ENCODE results near the gene H1-8.
"Not testable (repeated sequence)": the region's sequence is repeated elsewhere in the genome, so short reads cannot be mapped to it uniquely, and the experiment has no call there.

H1-8 gene

DNA sequence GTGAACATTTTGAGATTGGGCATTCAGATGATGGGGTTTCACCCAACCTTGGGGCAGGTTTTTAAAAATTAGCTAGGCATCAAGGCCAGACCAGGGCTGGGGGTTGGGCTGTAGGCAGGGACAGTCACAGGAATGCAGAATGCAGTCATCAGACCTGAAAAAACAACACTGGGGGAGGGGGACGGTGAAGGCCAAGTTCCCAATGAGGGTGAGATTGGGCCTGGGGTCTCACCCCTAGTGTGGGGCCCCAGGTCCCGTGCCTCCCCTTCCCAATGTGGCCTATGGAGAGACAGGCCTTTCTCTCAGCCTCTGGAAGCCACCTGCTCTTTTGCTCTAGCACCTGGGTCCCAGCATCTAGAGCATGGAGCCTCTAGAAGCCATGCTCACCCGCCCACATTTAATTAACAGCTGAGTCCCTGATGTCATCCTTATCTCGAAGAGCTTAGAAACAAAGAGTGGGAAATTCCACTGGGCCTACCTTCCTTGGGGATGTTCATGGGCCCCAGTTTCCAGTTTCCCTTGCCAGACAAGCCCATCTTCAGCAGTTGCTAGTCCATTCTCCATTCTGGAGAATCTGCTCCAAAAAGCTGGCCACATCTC, 8.4 kb upstream of the H1-8 start:
- DNase-seq, result no peak

- DNase-seq, result no peak
Measured at GRCh38 chr3:129535075-129535474, 7.9 kb upstream of the H1-8 start.

DNA sequence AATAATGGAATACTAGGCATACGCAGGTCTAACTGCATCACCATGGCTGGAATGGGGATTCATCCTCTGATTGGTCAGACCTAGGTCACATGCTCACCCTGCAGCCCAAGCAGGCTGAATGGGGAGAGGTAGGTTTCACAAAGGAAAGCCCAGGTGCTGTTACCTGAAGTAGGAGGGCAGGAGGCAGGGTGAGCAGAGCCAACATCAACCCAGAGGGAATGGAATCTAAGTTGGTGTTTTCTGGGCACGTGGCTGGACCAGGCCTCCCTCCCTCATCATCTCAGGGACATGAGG, 6.7 kb upstream of the H1-8 start:
- no peak for DNase-seq

GRCh38 chr3:129536804-129537203, 6.2 kb upstream of the H1-8 start:
- DNase-seq, result no peak

- no peak for DNase-seq
Measured at GRCh38 chr3:129539206-129539605, 3.8 kb upstream of the H1-8 start.

DNA sequence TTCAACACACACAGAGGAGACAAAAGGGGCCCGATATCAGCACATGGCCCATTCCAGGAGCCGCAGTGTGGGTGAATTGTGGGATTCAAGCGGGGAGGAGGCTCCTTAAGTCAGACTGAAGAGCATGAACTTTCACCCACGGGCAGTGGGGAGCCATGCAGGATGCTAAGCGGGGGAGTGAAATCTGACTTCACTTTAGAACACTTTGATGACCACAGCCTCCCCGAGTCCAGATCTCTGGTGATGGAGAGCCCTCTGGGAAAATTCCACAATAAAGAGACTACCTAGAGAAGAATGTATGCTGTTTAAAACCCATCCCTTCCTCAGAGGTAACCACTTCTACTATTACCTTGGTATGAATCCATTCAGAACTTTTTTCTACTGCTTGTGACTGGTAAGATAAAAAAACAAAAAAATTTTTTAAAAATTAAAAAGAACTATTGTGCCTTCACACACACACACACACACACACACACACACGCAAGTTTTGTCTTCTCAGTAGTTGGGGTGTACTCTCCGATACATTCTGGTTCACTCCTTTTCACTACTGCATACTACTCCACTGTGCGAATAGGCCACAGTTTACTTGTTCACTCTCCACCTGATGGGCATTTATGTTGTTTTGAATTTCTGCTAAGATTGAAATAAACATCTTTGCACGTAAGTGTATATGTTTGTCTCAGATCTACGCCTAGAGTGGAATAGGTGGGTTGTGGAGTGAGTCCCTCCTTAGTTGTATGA, 2.0 kb upstream of the H1-8 start:
- no peak for DNase-seq

DNA sequence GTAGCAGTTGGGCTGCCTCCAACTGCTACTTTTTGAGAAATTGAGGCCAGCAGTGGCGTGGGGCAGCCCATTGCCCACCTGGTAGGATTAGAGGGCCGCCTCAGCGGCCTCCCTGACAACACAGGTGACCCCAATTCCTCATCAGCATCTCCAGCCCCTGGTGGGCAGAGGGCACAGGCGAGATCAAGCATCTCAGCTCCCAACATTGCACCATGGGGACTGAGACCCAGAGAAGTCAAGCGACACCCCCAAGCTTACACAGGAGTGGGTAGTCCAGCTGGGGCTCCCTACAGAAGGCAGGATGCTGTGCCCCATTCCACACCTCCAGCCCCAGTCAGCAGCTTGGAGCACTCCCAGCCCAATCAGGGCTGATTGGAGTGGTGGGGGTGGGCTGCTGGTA, 228 bp upstream of the H1-8 start:
- no peak for DNase-seq

DNA sequence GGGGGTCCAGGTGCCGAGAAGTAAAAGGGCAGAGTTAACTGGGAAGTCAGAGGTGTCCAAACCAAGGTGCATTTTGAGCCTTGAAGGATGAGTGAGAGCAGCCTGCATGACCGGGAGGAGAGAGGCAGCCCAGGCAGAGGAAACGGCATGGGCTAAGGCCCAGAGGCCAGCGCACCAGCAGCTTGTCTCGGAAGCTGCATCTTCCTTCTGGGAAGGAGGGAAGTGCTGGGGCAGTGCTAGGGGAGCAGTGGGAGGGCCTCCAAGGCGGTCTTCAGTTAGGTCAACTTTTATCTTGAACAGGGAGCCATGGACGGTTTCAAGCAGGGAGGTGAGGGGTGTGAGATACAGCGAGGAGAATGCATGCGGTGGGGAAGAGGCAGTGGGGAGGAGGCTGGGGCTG, 1.0 kb downstream of the H1-8 start:
- no peak for DNase-seq

DNA sequence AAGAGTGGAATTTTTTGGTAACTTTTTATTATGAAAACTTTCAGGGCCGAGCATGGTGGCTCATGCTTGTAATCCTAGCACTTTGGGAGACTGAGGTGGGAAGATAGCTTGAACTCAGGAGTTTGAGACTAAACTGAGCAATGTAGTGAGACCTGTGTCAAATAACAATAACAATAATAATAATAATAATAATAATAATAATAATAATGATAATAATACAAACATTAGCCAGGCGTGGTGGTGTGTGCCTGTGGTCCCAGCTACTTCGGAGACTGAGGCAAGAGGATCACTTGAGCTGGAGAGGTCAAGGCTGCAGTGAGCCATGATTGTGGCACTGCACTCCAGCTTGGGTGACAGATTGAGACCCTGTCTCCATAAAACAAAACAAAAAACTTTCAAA, 3.0 kb downstream of the H1-8 start:
- DNase-seq, result not testable (repeated sequence)

GRCh38 chr3:129547241-129547640, 4.3 kb downstream of the H1-8 start:
- no peak for DNase-seq

DNA sequence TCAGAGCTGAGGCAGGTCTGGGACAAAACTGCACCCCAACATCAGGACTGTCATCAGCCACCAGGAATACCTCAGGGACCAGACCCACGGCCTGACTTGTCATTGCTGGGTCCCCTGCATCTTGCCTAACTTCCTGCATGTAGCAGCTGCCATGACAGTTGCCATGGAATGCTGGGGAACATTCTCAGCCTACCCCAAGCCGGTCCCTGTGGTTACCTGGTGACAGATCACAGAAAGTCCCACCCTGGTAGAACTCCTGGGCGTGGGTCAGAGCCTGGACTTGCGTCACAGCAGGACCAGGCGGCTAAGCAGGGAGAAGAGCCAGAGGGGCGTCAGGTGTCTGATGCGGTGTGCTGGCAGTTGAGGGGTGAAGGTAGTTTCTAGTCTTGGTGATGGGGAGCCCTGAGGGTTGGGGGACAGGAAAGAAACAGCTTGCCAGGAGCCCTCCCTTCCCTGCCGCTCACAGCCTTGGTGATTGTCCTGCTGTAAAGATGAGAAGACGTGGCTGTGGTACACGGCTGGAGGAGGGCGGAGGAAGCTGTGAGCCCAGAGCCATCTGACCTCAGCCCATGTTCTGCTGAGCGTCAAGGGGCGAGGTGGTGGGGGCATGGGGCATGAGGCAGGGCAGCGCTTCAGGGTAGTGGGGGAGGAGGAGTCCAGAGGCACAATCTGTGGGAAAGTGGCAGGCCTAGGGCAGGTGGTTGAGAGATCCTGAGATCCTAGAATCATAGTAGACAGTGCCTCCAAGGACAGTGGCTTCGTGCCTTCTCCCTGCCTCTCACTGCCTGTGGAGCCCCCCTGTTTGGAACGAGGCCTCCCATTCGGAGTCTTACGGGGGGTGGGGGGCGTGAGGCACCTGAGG, 5.4 kb downstream of the H1-8 start:
- DNase-seq, result no peak

- DNase-seq, result no peak
Measured at GRCh38 chr3:129549006-129549800, 6.2 kb downstream of the H1-8 start.

GRCh38 chr3:129549805-129550204, 6.8 kb downstream of the H1-8 start:
- no peak for DNase-seq

GRCh38 chr3:129552287-129553050, 9.5 kb downstream of the H1-8 start:
- no peak for DNase-seq

DNA sequence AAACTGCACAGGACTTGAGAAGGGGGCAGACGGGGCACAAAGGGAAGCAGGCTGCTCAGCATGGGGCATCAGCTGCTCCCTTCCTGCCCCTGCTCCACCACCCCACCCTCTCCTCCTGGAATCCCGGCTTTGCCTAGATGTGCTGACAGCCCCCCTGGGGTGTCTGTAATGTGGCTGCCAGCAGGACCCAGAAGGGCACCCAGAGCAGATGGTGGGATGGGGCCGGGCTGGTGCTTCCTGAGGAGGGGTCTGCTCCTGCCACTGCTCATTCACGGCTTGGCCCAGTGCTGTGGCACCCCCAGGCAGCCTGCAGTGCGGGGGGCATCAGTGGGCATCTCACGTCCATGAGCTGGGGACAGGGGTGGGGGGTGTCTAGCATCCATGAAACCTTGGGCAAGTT, 10.2 kb downstream of the H1-8 start:
- no peak for DNase-seq

DNA sequence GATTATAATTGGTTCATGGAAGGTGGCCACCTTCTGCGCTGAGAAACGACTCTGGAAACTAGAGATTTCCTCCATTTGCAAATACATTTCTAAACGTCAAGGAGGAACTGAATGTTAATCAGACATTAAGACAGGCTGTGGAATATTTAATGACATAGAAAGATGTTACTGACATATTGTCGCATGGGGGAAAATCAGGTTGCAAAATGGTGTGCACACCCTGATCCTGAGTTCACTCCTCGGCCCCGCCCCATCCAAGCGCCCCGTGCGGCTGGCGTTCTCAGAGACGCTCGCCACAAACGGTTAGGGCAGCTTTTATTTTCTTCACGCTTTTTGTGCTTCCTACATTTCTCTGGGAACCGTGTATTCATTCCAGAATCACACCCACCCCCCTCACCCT, 10.7 kb downstream of the H1-8 start:
- no peak for DNase-seq

DNA sequence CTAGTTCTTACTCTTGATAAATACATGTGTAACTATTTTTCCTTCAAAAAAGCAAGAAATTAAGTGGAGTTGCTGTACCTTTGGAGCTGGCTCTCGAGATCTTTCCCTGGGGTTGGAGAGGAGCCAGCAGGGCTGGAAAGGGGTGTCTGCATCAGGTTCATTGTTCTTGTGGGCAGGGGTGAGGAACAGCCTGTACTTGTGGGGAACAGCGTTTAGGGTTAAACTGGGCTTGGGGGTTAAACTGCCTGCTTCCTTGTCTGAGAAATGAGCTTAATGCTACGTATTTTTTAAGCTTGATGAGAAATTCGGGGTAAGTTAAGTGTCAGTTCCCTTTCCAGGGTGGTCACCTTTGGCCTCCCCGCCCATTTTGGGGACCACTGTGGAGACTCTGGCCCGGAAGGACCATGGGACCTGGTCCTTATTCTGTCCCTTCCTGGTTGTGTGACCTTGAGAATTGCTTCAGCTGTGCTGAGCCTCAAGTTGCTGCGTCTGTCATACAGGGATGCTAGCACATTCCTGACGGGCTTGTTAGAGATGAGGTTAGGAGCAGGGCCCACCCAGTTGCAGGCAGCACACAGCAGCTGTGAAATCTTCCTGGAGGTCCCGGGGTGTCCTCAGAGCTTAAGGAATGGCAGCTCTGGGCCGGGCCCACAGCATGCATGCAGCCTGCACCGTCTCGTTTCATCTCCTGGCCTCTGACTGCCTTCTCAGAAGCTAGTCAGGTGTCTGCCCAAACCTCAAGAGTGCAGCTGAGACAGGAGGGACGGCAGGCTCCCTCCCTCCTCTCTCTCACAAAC, 11.6 kb downstream of the H1-8 start:
- no peak for DNase-seq

GRCh38 chr3:129555153-129555550, 12.2 kb downstream of the H1-8 start:
- DNase-seq, result no peak

DNA sequence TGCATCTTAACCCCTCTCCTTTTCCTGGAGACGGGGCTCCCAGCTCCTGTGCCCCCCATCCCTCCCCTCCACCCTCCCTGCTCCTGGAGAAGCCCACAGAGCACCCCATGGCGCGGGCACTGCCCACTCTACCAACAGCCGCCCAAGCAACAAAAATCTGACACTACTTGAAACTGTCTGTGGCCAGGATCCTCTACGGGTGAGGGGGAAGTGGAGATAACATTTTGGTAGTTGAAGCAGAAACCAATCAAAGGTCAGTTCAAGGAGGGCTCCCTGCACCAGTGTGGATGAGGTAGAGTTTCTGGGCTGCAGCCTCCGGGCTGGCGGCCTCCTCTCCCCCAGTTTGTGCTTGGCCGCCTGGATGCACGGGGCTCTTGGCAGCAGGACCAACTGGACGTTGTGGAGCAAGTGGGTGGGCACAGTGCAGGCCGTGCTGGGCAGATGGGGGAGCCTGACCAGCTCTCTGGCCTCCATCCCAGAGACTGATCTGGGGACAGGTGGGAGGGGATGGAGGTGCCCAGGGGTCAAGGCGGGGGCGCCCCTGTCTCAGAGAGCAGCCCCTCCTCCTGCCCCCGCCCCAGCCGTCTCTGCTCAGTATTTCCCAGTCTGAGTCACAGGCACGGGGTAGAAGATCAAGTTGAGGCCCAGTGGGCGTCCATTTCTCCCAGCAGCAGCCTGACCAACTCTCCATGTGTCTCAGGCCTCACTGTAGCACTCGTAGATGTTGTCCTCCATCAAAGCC, 12.8 kb downstream of the H1-8 start:
- no peak for DNase-seq

- DNase-seq, result no peak
Measured at GRCh38 chr3:129556358-129556695, 13.4 kb downstream of the H1-8 start.

DNA sequence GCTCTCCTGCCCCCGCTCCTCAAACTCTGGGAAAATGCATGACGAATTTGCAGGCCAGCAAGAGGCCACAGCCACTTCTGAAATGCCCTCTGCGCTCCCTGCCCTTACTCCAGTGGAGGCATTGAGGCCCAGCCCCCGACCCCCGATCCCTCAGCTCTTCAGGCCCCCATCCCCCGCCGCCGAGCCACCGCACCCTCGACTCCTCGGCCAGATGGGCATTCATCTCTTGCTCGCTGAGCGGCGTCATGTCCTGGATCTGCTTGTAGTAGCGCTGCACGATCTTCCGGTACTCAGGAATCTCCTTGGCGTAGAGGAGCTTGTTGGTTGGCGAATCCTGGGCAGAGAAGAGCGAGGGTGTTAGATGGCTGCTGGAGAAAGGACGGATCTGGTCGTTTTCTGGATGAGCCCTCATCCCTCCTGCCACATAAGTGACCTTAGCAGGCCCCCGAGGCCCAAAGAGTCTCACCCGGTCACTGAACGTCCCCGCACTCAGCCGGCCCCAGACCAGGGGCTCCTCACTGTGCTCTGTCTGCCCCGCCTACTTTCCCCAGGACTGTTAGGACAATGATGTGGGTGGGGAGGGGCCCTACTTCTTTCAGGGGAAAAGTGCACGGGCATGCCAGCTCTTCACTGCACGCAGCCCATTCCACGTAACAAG, 14.0 kb downstream of the H1-8 start:
- no peak for DNase-seq
